ENCODE results near the gene NTSR1.

The NTSR1 gene

DNA sequence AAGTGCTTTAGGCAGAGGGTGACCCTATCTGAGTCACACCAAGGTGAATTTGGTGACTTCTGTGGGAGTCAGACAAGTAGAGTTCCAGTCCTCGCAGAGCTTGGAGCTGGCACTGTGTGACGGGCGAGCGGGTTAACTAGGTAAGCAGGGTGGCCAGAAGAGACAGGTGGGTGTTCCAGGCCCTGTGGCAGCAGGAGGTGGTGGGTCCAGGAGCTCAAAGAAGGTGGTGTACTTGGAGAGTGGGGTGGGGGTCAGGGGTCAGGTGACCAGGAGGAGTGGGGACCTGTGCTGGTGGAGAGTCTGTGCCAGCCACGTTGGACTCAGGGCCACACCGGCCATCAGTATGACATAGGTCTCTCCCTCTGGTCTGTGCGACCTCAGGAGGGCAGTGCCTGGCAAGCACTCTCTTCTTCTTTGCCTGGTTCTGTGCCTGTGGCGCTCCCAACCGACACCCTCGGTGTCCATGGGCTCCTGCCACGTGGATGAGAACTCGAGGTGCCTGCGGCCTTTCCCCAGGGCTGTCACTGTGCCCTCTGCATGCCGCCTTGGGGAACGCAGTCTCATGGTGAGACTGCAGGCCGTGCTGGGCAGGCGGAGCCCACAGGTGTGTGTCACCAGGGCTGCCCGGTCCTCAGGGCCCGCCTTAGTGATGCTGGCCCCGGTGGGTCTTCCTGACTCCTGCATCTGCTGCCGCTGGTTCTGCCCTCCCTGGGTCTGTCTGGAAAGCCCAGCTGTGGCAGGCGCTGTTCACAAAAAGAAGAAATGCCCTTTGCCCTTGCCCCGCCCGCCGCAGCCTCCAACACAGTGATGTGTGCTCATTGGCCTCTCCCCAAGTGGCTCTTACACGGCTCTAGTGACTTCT, 89.3 kb downstream of the NTSR1 start:
- H3K27ac ChIP-seq (ENCODE audit: low read depth, low read length): no peak overlapping the region
- no peak overlapping the region for H3K18ac ChIP-seq (ENCODE audit: low read length)
- H2AK5ac ChIP-seq (ENCODE audit: low read length): no peak overlapping the region
- H2BK120ac ChIP-seq (ENCODE audit: low read depth, low read length): no peak overlapping the region
- H3K9ac ChIP-seq (ENCODE audit: low read length): no peak overlapping the region
- no peak overlapping the region for H3K56ac ChIP-seq (ENCODE audit: low read length)
- H4K5ac ChIP-seq (ENCODE audit: low read length): no peak overlapping the region
- no peak overlapping the region for H3K23ac ChIP-seq (ENCODE audit: low read length)
- WGBS (ENCODE audit: extremely low coverage, insufficient coverage, low lambda C conversion rate): no CpG with 5 or more reads among the region's 26 CpGs
- H3K4me3 ChIP-seq (ENCODE audit: low read length): no peak overlapping the region
- no peak overlapping the region for H2BK5ac ChIP-seq (ENCODE audit: low read length)
- peaks cover 4% of the 10 kb centered on the region for H3K36me3 ChIP-seq (ENCODE audit: control insufficient read depth, insufficient read depth, low read length)
- no peaks in the 10 kb centered on the region for H3K79me2 ChIP-seq (ENCODE audit: control insufficient read depth, insufficient read depth, low read length)
- no peak for DNase-seq
- peaks cover 2% of the 10 kb centered on the region for H3K4me1 ChIP-seq (ENCODE audit: control insufficient read depth, low read depth, low read length)
- no peak overlapping the region for H3K4me2 ChIP-seq (ENCODE audit: low read length)
- no peak overlapping the region for H2BK15ac ChIP-seq (replicated peaks; ENCODE audit: low read depth)
- H3K4ac ChIP-seq (ENCODE audit: low read depth, low read length): no peak overlapping the region
- H3K79me1 ChIP-seq (ENCODE audit: low read length): no peaks in the 10 kb centered on the region
- H4K8ac ChIP-seq (ENCODE audit: low read depth, low read length): no peak overlapping the region
- H3K27me3 ChIP-seq (ENCODE audit: insufficient read depth, low read length, poor library complexity): no peaks in the 10 kb centered on the region

DNA sequence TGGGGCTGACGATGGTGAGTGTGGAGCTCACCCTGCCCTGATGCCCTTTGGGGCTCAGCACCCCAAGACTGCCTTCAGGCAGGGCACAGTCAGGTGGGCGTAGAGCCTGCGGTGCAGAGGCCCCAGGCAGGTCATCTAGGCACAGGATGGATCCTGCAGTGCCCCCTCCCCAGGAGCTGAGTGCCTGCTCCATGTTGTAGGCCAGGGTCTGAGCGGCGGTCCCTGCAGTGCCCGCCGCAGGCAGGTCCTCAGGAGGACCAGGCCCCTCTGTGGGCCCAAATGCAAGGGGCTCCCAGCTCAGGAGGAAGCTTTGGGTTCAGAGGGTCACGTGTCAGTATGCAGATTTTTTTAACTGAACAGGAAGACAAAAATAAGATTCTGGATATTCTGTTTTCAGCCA, 90.4 kb downstream of the NTSR1 start:
- Histone ChIP-seq H3K18ac (ENCODE audit: low read length) (no peak overlapping the region), H3K56ac (ENCODE audit: low read length) (no peak overlapping the region), H3K23ac (ENCODE audit: low read length) (no peak overlapping the region), H3K4ac (ENCODE audit: low read depth, low read length) (no peak overlapping the region), H2AK5ac (ENCODE audit: low read length) (no peak overlapping the region), H3K4me1 (ENCODE audit: control insufficient read depth, low read depth, low read length) (no peaks in the 10 kb centered on the region), H3K27me3 (ENCODE audit: insufficient read depth, low read length, poor library complexity) (no peaks in the 10 kb centered on the region), H3K27ac (ENCODE audit: low read depth, low read length) (no peak overlapping the region), H3K9ac (ENCODE audit: low read length) (no peak overlapping the region), H3K79me2 (ENCODE audit: control insufficient read depth, insufficient read depth, low read length) (no peaks in the 10 kb centered on the region), H4K5ac (ENCODE audit: low read length) (no peak overlapping the region), H4K8ac (ENCODE audit: low read depth, low read length) (no peak overlapping the region), H3K4me3 (ENCODE audit: low read length) (no peak overlapping the region), H3K4me2 (ENCODE audit: low read length) (no peak overlapping the region), H3K36me3 (ENCODE audit: control insufficient read depth, insufficient read depth, low read length) (peaks cover 4% of the 10 kb centered on the region), H3K79me1 (ENCODE audit: low read length) (no peaks in the 10 kb centered on the region), H2BK5ac (ENCODE audit: low read length) (no peak overlapping the region), H2BK15ac (replicated peaks; ENCODE audit: low read depth) (no peak overlapping the region), H2BK120ac (ENCODE audit: low read depth, low read length) (no peak overlapping the region)
- WGBS (ENCODE audit: extremely low coverage, insufficient coverage, low lambda C conversion rate): no CpG with 5 or more reads among the region's 8 CpGs
- no peak for DNase-seq

DNA sequence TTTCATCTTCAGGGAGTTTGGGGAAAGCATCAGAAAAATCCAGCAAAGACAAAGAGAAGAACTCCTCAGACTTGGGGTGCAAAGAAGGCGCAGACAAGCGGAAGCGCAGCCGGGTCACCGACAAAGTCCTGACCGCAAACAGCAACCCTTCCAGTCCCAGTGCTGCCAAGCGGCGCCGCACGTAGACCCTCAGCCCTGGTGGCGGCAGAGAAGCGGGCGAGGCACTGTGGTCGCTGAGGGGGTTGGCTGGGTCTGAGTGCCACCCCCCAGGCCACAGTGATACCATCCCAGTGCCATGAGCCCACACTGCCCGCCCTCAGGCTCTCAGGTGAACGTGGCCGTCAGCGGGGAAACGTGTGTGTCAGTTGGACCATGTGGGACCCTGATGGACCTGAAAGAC, 90.8 kb downstream of the NTSR1 start:
- no peak overlapping the region for H2AK5ac ChIP-seq (ENCODE audit: low read length)
- no peak overlapping the region for H3K4me2 ChIP-seq (ENCODE audit: low read length)
- H4K5ac ChIP-seq (ENCODE audit: low read length): no peak overlapping the region
- no peak overlapping the region for H4K8ac ChIP-seq (ENCODE audit: low read depth, low read length)
- WGBS (ENCODE audit: extremely low coverage, insufficient coverage, low lambda C conversion rate): no CpG with 5 or more reads among the region's 19 CpGs
- H2BK120ac ChIP-seq (ENCODE audit: low read depth, low read length): no peak overlapping the region
- no peaks in the 10 kb centered on the region for H3K4me1 ChIP-seq (ENCODE audit: control insufficient read depth, low read depth, low read length)
- no peak overlapping the region for H3K18ac ChIP-seq (ENCODE audit: low read length)
- no peak overlapping the region for H3K56ac ChIP-seq (ENCODE audit: low read length)
- no peak overlapping the region for H2BK15ac ChIP-seq (replicated peaks; ENCODE audit: low read depth)
- no peaks in the 10 kb centered on the region for H3K79me1 ChIP-seq (ENCODE audit: low read length)
- H3K23ac ChIP-seq (ENCODE audit: low read length): no peak overlapping the region
- no peak overlapping the region for H3K4ac ChIP-seq (ENCODE audit: low read depth, low read length)
- no peak overlapping the region for H3K9ac ChIP-seq (ENCODE audit: low read length)
- H3K36me3 ChIP-seq (ENCODE audit: control insufficient read depth, insufficient read depth, low read length): peaks cover 4% of the 10 kb centered on the region
- no peak for DNase-seq
- no peaks in the 10 kb centered on the region for H3K79me2 ChIP-seq (ENCODE audit: control insufficient read depth, insufficient read depth, low read length)
- no peak overlapping the region for H3K4me3 ChIP-seq (ENCODE audit: low read length)
- no peaks in the 10 kb centered on the region for H3K27me3 ChIP-seq (ENCODE audit: insufficient read depth, low read length, poor library complexity)
- H3K27ac ChIP-seq (ENCODE audit: low read depth, low read length): no peak overlapping the region
- H2BK5ac ChIP-seq (ENCODE audit: low read length): no peak overlapping the region

DNA sequence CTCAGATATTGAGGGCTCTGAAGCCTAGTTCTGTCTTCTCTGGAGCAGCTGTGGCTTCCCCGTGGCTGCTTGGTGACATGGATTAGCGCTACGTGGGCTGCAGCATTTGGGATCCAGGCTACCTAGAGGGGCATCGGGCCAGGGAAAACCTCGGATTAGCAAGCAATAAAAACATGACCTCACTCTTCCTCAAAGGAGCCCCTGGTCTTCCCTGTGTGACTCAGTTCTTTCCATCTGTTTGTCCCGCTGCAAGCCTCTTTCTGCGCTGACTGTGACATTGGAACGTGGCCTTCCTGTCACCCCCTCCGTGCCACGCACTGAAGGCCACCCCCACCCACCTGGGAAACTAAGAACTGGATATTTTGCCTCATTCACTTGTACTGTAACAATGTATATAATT, 91.2 kb downstream of the NTSR1 start:
- Histone ChIP-seq H3K36me3 (ENCODE audit: control insufficient read depth, insufficient read depth, low read length) (peaks cover 4% of the 10 kb centered on the region), H3K56ac (ENCODE audit: low read length) (no peak overlapping the region), H3K79me2 (ENCODE audit: control insufficient read depth, insufficient read depth, low read length) (no peaks in the 10 kb centered on the region), H2BK15ac (replicated peaks; ENCODE audit: low read depth) (no peak overlapping the region), H2BK5ac (ENCODE audit: low read length) (no peak overlapping the region), H3K27ac (ENCODE audit: low read depth, low read length) (no peak overlapping the region), H3K9ac (ENCODE audit: low read length) (no peak overlapping the region), H3K27me3 (ENCODE audit: insufficient read depth, low read length, poor library complexity) (no peaks in the 10 kb centered on the region), H2BK120ac (ENCODE audit: low read depth, low read length) (no peak overlapping the region), H3K79me1 (ENCODE audit: low read length) (no peaks in the 10 kb centered on the region), H4K5ac (ENCODE audit: low read length) (no peak overlapping the region), H3K4me1 (ENCODE audit: control insufficient read depth, low read depth, low read length) (no peaks in the 10 kb centered on the region), H3K4me3 (ENCODE audit: low read length) (no peak overlapping the region), H2AK5ac (ENCODE audit: low read length) (no peak overlapping the region), H3K18ac (ENCODE audit: low read length) (no peak overlapping the region), H3K4ac (ENCODE audit: low read depth, low read length) (no peak overlapping the region), H3K4me2 (ENCODE audit: low read length) (no peak overlapping the region), H4K8ac (ENCODE audit: low read depth, low read length) (no peak overlapping the region), H3K23ac (ENCODE audit: low read length) (no peak overlapping the region)
- DNase-seq: no peak
- no CpG with 5 or more reads among the region's 10 CpGs for WGBS (ENCODE audit: extremely low coverage, insufficient coverage, low lambda C conversion rate)

DNA sequence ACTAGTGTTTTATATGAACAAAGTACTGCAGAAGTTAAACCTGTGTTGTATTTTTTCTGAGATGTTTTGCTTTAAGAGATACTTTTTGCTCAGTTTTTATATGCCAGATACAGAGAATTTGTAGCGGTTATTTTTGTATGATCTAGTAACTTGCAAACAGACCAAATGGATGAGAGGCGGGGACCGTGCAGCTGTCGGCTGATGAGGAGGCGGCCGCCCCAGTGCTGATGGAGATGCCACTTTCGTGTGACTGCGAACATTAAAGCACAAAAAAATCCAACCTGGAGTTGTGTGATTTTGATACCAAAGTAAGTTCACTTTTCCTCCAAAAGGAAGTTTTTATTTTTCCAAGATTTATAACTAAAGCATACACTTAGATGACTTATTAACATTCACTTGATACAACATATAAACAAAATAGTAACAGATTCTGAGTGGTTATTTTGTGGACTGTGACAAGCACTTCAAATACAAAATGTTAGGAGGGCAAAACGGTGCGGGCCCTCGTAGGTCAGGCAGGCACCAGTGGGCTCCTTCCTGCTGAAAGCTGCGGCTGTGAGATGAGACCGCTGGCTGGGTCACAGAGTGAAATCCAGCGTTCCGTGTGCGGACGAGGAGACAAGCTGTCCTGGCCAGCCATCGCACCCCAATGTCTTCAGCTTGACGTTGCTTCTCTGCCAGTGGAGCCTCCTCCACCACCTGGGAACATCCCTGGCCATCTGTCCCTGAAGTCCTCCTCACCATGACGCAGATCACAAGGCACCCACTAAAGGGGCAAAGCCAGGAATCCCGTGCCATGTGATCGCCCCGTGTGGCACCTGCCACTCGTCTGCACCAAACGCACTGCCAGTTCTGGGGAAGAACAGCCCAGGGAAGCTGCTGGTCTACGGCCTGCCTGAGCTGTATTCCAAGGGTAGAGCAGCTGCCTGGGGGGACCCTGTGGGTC, 92.0 kb downstream of the NTSR1 start:
- no peak overlapping the region for H3K4ac ChIP-seq (ENCODE audit: low read depth, low read length)
- no peak overlapping the region for H2BK5ac ChIP-seq (ENCODE audit: low read length)
- H4K8ac ChIP-seq (ENCODE audit: low read depth, low read length): no peak overlapping the region
- H3K27me3 ChIP-seq (ENCODE audit: insufficient read depth, low read length, poor library complexity): no peaks in the 10 kb centered on the region
- H3K9ac ChIP-seq (ENCODE audit: low read length): no peak overlapping the region
- no peak for DNase-seq
- H3K56ac ChIP-seq (ENCODE audit: low read length): no peak overlapping the region
- no peak overlapping the region for H2BK15ac ChIP-seq (replicated peaks; ENCODE audit: low read depth)
- no peak overlapping the region for H4K5ac ChIP-seq (ENCODE audit: low read length)
- H3K79me2 ChIP-seq (ENCODE audit: control insufficient read depth, insufficient read depth, low read length): no peaks in the 10 kb centered on the region
- H3K4me3 ChIP-seq (ENCODE audit: low read length): no peak overlapping the region
- H3K36me3 ChIP-seq (ENCODE audit: control insufficient read depth, insufficient read depth, low read length): peaks cover 4% of the 10 kb centered on the region
- no peak overlapping the region for H3K18ac ChIP-seq (ENCODE audit: low read length)
- no peak overlapping the region for H2BK120ac ChIP-seq (ENCODE audit: low read depth, low read length)
- no peaks in the 10 kb centered on the region for H3K4me1 ChIP-seq (ENCODE audit: control insufficient read depth, low read depth, low read length)
- no CpG with 5 or more reads among the region's 26 CpGs for WGBS (ENCODE audit: extremely low coverage, insufficient coverage, low lambda C conversion rate)
- H3K27ac ChIP-seq (ENCODE audit: low read depth, low read length): no peak overlapping the region
- no peak overlapping the region for H2AK5ac ChIP-seq (ENCODE audit: low read length)
- no peak overlapping the region for H3K4me2 ChIP-seq (ENCODE audit: low read length)
- H3K23ac ChIP-seq (ENCODE audit: low read length): no peak overlapping the region
- H3K79me1 ChIP-seq (ENCODE audit: low read length): no peaks in the 10 kb centered on the region
